ENCODE measurements around the gene PLSCR1. TPM values are rescaled to one million over a fixed set of nuclear protein-coding genes. Genes with fewer than 3 reads are reported as not detected.

PLSCR1 gene
- total RNA-seq, 4 donors from 2014 or later: 23.8 to 34.4 (median 26.4) TPM

GRCh38 chr3:146468234-146468633 lies 76.2 kb downstream of the PLSCR1 start:
- TF ChIP-seq POLR2A (IDR thresholded peaks at IDR 0.05): no peak
- TF ChIP-seq, protein P1, sequence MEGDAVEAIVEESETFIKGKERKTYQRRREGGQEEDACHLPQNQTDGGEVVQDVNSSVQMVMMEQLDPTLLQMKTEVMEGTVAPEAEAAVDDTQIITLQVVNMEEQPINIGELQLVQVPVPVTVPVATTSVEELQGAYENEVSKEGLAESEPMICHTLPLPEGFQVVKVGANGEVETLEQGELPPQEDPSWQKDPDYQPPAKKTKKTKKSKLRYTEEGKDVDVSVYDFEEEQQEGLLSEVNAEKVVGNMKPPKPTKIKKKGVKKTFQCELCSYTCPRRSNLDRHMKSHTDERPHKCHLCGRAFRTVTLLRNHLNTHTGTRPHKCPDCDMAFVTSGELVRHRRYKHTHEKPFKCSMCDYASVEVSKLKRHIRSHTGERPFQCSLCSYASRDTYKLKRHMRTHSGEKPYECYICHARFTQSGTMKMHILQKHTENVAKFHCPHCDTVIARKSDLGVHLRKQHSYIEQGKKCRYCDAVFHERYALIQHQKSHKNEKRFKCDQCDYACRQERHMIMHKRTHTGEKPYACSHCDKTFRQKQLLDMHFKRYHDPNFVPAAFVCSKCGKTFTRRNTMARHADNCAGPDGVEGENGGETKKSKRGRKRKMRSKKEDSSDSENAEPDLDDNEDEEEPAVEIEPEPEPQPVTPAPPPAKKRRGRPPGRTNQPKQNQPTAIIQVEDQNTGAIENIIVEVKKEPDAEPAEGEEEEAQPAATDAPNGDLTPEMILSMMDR (IDR thresholded peaks at IDR 0.05): no peak
- peak in 1 of 2 donors; percentile 79 for DNase-seq (ENCODE audit: low spot score in 2 of 2)
- intact Hi-C loops (cut with DNase I; ENCODE audit: low total_unique reads): no loop called here
- H3K4me3 ChIP-seq (ENCODE audit: low read depth, poor library complexity, severe bottlenecking): no peak overlapping the region
- 38 to 44% methylated on average over 4 of the region's 4 CpGs for WGBS, 2 donors

DNA sequence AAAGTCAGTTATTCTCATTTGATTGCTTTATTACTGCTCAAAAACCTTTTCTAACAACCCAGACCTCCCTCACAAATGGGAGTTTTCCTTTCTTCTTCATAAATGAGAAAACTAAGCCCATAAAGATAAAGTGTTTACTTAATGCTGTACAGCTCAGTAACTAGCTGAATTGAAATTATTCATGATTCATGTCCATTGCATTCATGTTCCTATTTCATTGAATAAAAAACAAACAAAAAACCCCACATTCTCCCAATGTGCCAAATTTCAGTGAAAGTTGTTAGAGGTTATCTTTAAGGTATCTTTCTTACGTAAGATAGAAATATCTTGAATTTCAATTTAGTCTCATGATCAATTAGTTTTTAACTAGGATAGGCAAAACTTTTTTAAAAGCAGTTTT lies 77.8 kb downstream of the PLSCR1 start:
- WGBS, 2 donors: 0% methylated on average over 1 of the region's 1 CpG
- TF ChIP-seq, protein P1 (IDR thresholded peaks at IDR 0.05): no peak
- no peak for TF ChIP-seq POLR2A (IDR thresholded peaks at IDR 0.05)
- no peak for DNase-seq (ENCODE audit: low spot score in 2 of 2)
- no peak overlapping the region for H3K4me3 ChIP-seq (ENCODE audit: low read depth, poor library complexity, severe bottlenecking)
- intact Hi-C loops (cut with DNase I; ENCODE audit: low total_unique reads): no loop called here

DNA sequence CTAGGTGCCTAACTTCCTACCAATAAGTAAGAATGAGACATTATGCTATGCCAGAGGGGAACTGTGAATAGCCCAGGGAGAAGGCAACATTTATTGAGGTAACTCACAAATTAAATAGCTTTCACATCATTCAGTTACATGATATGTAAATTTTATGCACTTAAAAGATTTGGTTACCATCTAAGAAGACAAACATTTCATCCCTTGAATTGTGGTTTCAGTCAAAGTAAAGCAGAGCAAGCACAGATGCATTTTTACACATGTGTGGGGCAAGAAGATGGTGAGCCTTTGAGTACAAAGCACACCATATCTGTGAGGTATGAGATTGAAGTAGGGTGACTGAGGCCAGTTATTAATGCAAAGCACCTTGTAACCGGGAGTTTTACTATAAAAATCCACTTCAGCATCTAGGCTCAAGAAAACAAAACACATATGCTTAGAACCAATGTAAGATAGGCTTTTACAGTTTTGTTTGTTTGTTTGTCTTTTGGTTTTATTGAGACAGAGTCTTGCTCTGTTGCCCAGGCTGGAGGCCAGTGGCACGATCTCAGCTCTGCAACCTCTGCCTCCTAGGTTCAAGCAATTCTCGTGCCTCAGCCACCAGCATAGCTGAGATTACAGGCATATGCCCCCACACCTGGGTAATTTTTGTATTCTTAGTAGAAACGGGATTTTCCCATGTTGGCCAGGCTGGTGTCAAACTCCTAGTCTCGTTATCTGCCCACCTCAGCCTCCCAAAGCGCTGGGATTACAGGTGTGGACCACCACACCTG lies 78.5 kb downstream of the PLSCR1 start:
- WGBS, 2 donors: 87% methylated on average over 6 of the region's 6 CpGs
- no peak for DNase-seq (ENCODE audit: low spot score in 2 of 2)
- intact Hi-C loops (cut with DNase I; ENCODE audit: low total_unique reads): no loop called here
- TF ChIP-seq POLR2A (IDR thresholded peaks at IDR 0.05): no peak
- TF ChIP-seq, protein P1 (IDR thresholded peaks at IDR 0.05): no peak
- no peak overlapping the region for H3K4me3 ChIP-seq (ENCODE audit: low read depth, poor library complexity, severe bottlenecking)

Other genes starting within 250 kb of the PLSCR1 start
- gene PLSCR2, start 75.0 kb downstream of the PLSCR1 start, total RNA-seq: not detected
- not detected for gene PLSCR5, start 60.7 kb upstream of the PLSCR1 start, total RNA-seq